HepG2 (cell line): Measurements from ENCODE around the gene ZNF23. TPM values are rescaled to one million over a fixed set of nuclear protein-coding genes. Genes with fewer than 3 reads are reported as not detected.

ENCODE experiments used
- AKAP8 ChIP-seq: sonication (generic); formaldehyde crosslinking; IDR thresholded peaks from 2 replicates; pipeline ENCODE4 v1.5.1; 2020; ENCODE audit warnings: mild to moderate bottlenecking, missing genetic modification reagents
- FOSL1 ChIP-seq: sonication (generic); formaldehyde crosslinking; IDR thresholded peaks from 2 replicates; pipeline ENCODE4 v1.9.0; 2021; ENCODE audit warnings: missing genetic modification reagents, borderline replicate concordance
- HDAC1 ChIP-seq: sonication (generic); formaldehyde crosslinking; IDR thresholded peaks from 2 replicates; pipeline ENCODE4 v1.5.1; 2020; ENCODE audit warnings: mild to moderate bottlenecking, missing genetic modification reagents
- KDM1A ChIP-seq: IDR thresholded peaks from 2 replicates; pipeline ENCODE4 v1.6.1; 2016; ENCODE audit warnings: missing compliant biosample characterization
- KLF6 ChIP-seq: IDR thresholded peaks from 2 replicates; pipeline ENCODE4 v1.8.0; 2016; ENCODE audit warnings: missing biosample characterization, missing genetic modification reagents
- NAIF1 ChIP-seq: sonication (generic); formaldehyde crosslinking; IDR thresholded peaks from 2 replicates; pipeline ENCODE4 v1.5.0; 2020; ENCODE audit warnings: mild to moderate bottlenecking, missing genetic modification reagents, borderline replicate concordance
- SALL2 ChIP-seq: sonication (generic); formaldehyde crosslinking; IDR thresholded peaks from 2 replicates; pipeline ENCODE4 v1.8.1; 2023; ENCODE audit warnings: mild to moderate bottlenecking, missing genetic modification reagents, inconsistent platforms
- SIX4 ChIP-seq: sonication (generic); formaldehyde crosslinking; IDR thresholded peaks from 2 replicates; pipeline ENCODE4 v1.4.0; 2020; ENCODE audit warnings: missing genetic modification reagents
- SP1 ChIP-seq, 2 experiments: fragments of 450-650 bp in 1 of 2; sonication (generic) in 1 of 2; formaldehyde crosslinking in 1 of 2; IDR thresholded peaks; 2 replicates each; pipeline versions ENCODE4 v1.4.0 to v1.6.1; 2016 to 2020; ENCODE audit warnings: missing genetic modification reagents in 1 of 2
- ZFP36 ChIP-seq: fragments of 150-350 bp; IDR thresholded peaks from 2 replicates; pipeline ENCODE4 v1.6.1; 2018; ENCODE audit warnings: borderline replicate concordance, low read length, low read depth; ENCODE audit not compliant: partially characterized antibody
- ZNF317 ChIP-seq: sonication (generic); formaldehyde crosslinking; IDR thresholded peaks from 2 replicates; pipeline ENCODE4 v1.5.0; 2020; ENCODE audit warnings: mild to moderate bottlenecking, missing genetic modification reagents
- polyA plus RNA-seq, 8 experiments: library from polyadenylated mRNA; depleted of rRNA in 3 of 8; stranded (reverse) in 7 of 8; unstranded in 1 of 8; fragments of >200 nt; fragmentation: Illumina TruSeq in 4 of 8; extraction: Trizol in 4 of 8; gene quantifications; 2 replicates each; pipeline versions ENCODE4 v1.2.1 to v1.2.3, GENCODE V29; 2011 to 2016; ENCODE audit warnings: low read depth in 4 of 8, missing spikeins in 1 of 8, mixed read lengths in 1 of 8; ENCODE audit not compliant: insufficient read depth in 1 of 8
- total RNA-seq, 5 experiments: library from RNA; depleted of rRNA; stranded (reverse); fragments of >200 nt; fragmentation: Illumina TruSeq; extraction: Trizol; gene quantifications; 2 replicates each; pipeline ENCODE4 v1.2.3, GENCODE V29; 2016; ENCODE audit warnings: low read depth in 1 of 5
- TF ChIP-seq, protein P1 (sequence below): sonication (generic); formaldehyde crosslinking; IDR thresholded peaks from 2 replicates; pipeline ENCODE4 v1.4.0; 2020; ENCODE audit warnings: mild to moderate bottlenecking, missing genetic modification reagents
- TF ChIP-seq, protein P2 (sequence below): sonication (generic); formaldehyde crosslinking; conservative IDR thresholded peaks from 2 replicates; pipeline ENCODE4 v1.4.0; 2020; ENCODE audit warnings: missing genetic modification reagents
- TF ChIP-seq, protein P3 (sequence below): sonication (generic); formaldehyde crosslinking; IDR thresholded peaks from 2 replicates; pipeline ENCODE4 v1.8.1; 2023; ENCODE audit warnings: mild to moderate bottlenecking, missing genetic modification reagents, borderline replicate concordance
- TF ChIP-seq, protein P4 (sequence below): sonication (generic); formaldehyde crosslinking; IDR thresholded peaks from 2 replicates; pipeline ENCODE4 v1.5.0; 2020; ENCODE audit warnings: missing genetic modification reagents, mild to moderate bottlenecking, borderline replicate concordance
- TF ChIP-seq, protein P5 (sequence below), 2 experiments: fragments of 450-650 bp in 1 of 2; sonication (generic) in 1 of 2; formaldehyde crosslinking; IDR thresholded peaks; 2 replicates each; pipeline versions ENCODE4 v1.5.0 to v1.8.0; 2020 to 2022; ENCODE audit warnings: mild to moderate bottlenecking in 1 of 2, missing genetic modification reagents in 1 of 2

Gene ZNF23
- total and polyA plus RNA-seq, 2 of the 13 experiments (the other 11 are each of a cell fraction or from before 2014, with no cell fraction given) = 8.6 to 12.2 TPM

DNA sequence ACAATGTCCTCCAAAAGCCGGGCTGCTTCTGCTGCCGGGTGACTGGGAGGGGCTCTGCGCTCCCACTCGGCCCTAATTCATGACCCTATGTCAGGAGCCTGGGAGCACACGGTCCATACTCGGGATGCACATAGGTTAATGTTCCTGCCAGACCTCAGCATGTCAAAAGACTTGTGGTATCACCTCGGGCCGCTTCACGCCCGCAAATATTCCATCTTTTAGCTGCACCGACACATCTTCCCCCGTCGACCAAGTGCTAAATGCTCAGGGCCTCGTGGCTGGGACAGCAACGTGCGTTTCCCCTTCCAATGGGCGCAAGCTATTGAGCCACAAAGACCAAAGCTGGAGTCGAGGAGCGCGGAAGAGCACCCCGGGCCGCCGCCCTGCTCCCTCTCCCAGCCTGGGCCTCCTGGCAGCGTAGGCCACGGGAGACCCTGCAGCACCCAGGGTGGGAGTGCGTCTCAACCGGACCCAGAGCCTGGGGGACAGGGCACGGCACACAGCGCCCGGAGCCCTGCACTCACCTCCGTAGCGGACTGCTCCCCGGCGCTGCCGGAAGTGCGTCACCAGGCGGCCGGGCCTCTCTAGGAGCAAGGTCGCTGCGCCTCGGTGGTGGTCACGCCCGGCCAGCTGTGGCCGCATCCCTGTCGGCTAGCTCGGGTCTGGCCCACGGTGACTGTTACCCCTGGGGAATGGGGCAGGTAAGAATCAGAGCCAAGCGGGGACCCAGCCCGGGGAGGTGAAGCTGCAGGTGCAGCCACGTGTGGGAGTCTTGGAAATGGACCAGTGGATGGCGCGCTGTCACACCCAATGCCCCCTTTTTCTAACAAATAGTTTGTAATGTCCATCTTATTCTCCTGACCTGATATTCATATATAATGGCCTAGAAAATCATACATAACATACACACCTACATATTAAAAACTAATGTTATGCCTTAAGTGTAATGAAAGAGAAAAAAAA, at the start of gene ZNF23 (continued):
- peak; percentile 91 for TF ChIP-seq ZNF317
- no peak for TF ChIP-seq SIX4
- TF ChIP-seq NAIF1 (CRISPR knock-in tag) = no peak
- TF ChIP-seq KDM1A (CRISPR knock-in tag) = no peak
- TF ChIP-seq, protein P1, sequence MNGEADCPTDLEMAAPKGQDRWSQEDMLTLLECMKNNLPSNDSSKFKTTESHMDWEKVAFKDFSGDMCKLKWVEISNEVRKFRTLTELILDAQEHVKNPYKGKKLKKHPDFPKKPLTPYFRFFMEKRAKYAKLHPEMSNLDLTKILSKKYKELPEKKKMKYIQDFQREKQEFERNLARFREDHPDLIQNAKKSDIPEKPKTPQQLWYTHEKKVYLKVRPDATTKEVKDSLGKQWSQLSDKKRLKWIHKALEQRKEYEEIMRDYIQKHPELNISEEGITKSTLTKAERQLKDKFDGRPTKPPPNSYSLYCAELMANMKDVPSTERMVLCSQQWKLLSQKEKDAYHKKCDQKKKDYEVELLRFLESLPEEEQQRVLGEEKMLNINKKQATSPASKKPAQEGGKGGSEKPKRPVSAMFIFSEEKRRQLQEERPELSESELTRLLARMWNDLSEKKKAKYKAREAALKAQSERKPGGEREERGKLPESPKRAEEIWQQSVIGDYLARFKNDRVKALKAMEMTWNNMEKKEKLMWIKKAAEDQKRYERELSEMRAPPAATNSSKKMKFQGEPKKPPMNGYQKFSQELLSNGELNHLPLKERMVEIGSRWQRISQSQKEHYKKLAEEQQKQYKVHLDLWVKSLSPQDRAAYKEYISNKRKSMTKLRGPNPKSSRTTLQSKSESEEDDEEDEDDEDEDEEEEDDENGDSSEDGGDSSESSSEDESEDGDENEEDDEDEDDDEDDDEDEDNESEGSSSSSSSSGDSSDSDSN = peak; percentile 97
- TF ChIP-seq, protein P2, sequence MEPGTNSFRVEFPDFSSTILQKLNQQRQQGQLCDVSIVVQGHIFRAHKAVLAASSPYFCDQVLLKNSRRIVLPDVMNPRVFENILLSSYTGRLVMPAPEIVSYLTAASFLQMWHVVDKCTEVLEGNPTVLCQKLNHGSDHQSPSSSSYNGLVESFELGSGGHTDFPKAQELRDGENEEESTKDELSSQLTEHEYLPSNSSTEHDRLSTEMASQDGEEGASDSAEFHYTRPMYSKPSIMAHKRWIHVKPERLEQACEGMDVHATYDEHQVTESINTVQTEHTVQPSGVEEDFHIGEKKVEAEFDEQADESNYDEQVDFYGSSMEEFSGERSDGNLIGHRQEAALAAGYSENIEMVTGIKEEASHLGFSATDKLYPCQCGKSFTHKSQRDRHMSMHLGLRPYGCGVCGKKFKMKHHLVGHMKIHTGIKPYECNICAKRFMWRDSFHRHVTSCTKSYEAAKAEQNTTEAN (CRISPR knock-in tag) = peak; percentile 8; the same call in 1 of the 2 replicates
- no peak for TF ChIP-seq ZFP36
- peak; percentile 99 for TF ChIP-seq HDAC1
- TF ChIP-seq FOSL1 = no peak
- peak; percentile 89; the same call in 1 of the 2 replicates for TF ChIP-seq KLF6
- peak; percentile 91 for TF ChIP-seq AKAP8 (CRISPR knock-in tag)
- TF ChIP-seq, protein P3, sequence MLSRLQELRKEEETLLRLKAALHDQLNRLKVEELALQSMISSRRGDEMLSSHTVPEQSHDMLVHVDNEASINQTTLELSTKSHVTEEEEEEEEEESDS (CRISPR knock-in tag) = no peak
- no peak for TF ChIP-seq SP1 (IDR thresholded peaks at IDR 0.05)
- peak; percentile 49; the same call in 1 of the 2 replicates for TF ChIP-seq SP1 (CRISPR knock-in tag; IDR thresholded peaks at IDR 0.05)
- TF ChIP-seq, protein P4, sequence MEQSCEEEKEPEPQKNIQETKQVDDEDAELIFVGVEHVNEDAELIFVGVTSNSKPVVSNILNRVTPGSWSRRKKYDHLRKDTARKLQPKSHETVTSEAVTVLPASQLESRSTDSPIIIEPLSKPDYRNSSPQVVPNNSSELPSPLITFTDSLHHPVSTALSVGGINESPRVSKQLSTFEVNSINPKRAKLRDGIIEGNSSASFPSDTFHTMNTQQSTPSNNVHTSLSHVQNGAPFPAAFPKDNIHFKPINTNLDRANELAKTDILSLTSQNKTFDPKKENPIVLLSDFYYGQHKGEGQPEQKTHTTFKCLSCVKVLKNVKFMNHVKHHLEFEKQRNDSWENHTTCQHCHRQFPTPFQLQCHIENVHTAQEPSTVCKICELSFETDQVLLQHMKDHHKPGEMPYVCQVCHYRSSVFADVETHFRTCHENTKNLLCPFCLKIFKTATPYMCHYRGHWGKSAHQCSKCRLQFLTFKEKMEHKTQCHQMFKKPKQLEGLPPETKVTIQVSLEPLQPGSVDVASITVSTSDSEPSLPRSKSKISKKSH (CRISPR knock-in tag) = peak; percentile 97
- TF ChIP-seq SALL2 (CRISPR knock-in tag) = peak; percentile 96
- TF ChIP-seq, protein P5, sequence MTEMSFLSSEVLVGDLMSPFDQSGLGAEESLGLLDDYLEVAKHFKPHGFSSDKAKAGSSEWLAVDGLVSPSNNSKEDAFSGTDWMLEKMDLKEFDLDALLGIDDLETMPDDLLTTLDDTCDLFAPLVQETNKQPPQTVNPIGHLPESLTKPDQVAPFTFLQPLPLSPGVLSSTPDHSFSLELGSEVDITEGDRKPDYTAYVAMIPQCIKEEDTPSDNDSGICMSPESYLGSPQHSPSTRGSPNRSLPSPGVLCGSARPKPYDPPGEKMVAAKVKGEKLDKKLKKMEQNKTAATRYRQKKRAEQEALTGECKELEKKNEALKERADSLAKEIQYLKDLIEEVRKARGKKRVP (CRISPR knock-in tag; IDR thresholded peaks at IDR 0.05) = peak in 1 of 2 experiments; percentile 58; a peak in 1 of 4 replicates
